Stimulated activated CD8-positive, alpha-beta memory T cell treated with anti-CD3 and anti-CD28 coated beads, Interleukin-15, amount 100 ng/mL, for 48 hours (primary cell): ENCODE measurements around the gene WDR81.
"Not testable (repeated sequence)": the region's sequence is repeated elsewhere in the genome, so short reads cannot be mapped to it uniquely, and the experiment has no call there.

Source experiments
- DNase-seq, 2 donors: peaks; one replicate each; pipeline ENCODE4 v3.0.0-alpha.2; 2020; ENCODE audit warnings: low read depth in 2 of 2

The WDR81 gene

DNA sequence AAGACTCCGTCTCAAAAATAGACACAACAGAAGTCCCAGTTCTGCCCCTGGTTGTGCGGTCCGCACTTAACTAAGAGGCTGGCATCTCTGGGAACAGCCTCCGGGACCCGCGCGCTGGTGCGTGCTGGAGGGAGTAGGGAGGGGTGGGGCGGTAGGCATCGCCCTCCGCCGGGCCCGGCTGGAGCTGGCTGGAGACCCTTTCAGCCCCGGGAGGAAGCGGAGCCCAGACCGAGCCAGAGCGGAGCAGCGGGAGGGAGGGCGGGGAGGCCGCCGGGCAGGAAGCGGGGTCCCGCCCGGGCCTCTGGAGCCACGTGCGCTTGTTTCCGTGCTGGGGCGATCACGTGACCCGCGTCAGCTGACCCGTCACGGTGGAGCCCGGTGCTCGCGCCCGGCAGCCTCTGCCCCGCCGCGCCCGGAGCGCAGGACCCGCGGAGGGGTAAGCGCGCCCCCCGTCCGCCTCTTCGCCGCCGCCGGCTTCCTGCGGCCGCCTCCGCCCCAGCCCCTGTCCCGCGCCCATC is at the start of gene WDR81:
Gene WDR81 (plus strand): TSS at position 354 of the 518 bp plus-strand sequence. CDS start 256 bp downstream, outside the sequence.
- peak; percentile 82 to 83 for DNase-seq

DNA sequence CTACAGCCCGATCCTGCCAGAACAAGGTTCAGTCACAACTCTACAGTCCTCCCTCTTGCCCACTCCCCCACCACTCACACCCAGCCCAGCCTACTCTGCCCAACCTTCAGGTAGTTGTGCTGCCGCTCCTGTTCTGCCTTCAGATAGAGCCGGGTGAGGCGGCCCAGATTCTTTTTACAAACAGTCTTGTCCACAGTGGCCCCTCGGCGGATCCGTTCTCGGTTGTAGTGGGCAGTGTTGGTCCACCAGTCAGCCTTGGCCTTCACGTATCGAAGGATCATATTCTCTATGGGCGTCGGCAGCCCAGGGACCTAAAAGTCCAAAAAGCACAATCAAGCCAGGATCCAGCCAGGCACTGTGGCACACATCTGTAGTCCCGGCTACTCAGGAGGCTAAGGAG is 48.1 kb upstream of the WDR81 start:
- DNase-seq: no peak

- DNase-seq: no peak
Observed at GRCh38 chr17:1683459-1683858, 41.0 kb upstream of the WDR81 start.

GRCh38 chr17:1684378-1685189 is 39.9 kb upstream of the WDR81 start, which contains the start of gene PRPF8:
TSS of gene PRPF8 (minus strand) at chr17:1684867. CDS start at chr17:1684571, 296 bp downstream.
- peak; percentile 95 to 97 for DNase-seq

GRCh38 chr17:1686086-1686485 is 38.4 kb upstream of the WDR81 start:
- DNase-seq: no peak

- DNase-seq: not testable (repeated sequence)
Observed at GRCh38 chr17:1688405-1688804, 36.1 kb upstream of the WDR81 start.

- DNase-seq: no peak
Observed at GRCh38 chr17:1690544-1691221, 33.8 kb upstream of the WDR81 start.

DNA sequence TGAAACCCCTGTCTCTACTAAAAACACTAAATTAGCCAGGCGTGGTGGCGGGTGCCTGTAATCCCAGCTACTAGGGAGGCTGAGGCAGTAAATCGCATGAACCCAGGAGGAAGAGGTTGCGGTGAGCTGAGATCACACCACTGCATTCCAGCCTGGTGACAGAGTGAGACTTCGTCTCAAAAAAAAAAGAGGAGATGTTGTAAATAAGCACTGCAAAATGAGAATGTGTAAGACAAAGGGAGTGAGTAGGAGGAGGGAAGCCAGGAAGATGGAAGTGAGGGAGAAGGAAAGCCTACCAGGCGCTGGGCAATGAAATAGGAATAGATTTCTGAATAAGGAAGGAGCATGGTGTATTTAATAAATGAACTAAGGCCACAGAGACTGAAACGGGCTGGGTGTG is 31.2 kb upstream of the WDR81 start:
- no peak for DNase-seq

DNA sequence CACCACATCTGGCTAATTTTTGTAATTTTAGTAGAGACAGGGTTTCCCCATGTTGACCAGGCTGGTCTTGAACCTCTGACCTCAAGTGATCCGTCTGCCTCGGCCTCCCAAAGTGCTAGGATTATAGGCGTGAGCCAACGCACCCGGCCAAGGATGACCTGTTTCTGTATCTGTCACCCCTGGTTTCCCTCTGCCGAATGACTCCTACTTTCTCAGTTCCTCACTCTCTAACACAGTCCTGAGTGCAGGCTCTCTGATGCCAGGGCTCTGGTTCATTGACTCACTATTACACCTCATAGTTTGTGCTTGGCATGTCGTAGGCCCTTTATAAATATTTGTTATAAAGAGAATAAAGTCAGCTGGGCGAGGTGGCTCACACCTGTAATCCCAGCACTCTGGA is 29.1 kb upstream of the WDR81 start:
- DNase-seq: no peak

GRCh38 chr17:1697681-1698080 is 26.8 kb upstream of the WDR81 start:
- no peak for DNase-seq

GRCh38 chr17:1699891-1700290 is 24.6 kb upstream of the WDR81 start:
- not testable (repeated sequence) for DNase-seq

- DNase-seq: no peak
Observed at GRCh38 chr17:1703063-1703462, 21.4 kb upstream of the WDR81 start.

DNA sequence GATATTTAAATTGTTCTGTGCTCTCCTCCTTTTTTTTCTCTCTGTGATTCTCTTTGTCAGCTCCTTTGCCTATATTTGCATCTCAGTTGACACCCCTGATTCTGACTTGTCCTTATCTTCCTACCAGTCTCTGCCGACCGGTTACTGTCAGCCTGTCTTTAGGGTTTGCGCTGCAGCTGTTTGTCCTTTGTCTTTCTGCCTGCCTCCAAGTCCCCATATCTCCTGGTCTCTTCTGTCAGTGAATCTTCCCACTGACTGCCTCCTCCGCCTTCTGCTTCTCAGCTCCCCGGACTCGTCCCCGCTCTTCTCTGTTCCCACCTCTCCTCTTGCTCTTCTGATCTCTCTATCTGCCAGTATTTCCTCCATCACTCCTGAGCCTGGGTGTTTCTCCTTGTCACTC is 19.5 kb upstream of the WDR81 start:
- no peak for DNase-seq

- DNase-seq: no peak
Observed at GRCh38 chr17:1707107-1707506, 17.4 kb upstream of the WDR81 start.

GRCh38 chr17:1708791-1709346 is 15.6 kb upstream of the WDR81 start:
- DNase-seq: not testable (repeated sequence)

GRCh38 chr17:1709403-1709951 is 15.0 kb upstream of the WDR81 start:
- no peak for DNase-seq

GRCh38 chr17:1709971-1710806 is 14.3 kb upstream of the WDR81 start, which contains the start of gene TLCD2:
TSS of gene TLCD2 (minus strand) at chr17:1710377. CDS start at chr17:1710242, 135 bp downstream.
- no peak for DNase-seq

GRCh38 chr17:1710807-1711553 is 13.5 kb upstream of the WDR81 start:
- DNase-seq: no peak

GRCh38 chr17:1711804-1712203 is 12.7 kb upstream of the WDR81 start:
- DNase-seq: no peak

- DNase-seq: no peak
Observed at GRCh38 chr17:1712271-1712670, 12.2 kb upstream of the WDR81 start.
